Measurements from ENCODE around the gene LTV1.

Gene LTV1

GRCh38 chr6:143885116-143885515, 42.0 kb downstream of the LTV1 start:
- DNase-seq (ENCODE audit: low read depth in 2 of 2): no peak

GRCh38 chr6:143894655-143895054, 51.5 kb downstream of the LTV1 start:
- no peak for DNase-seq (ENCODE audit: low read depth in 2 of 2)

- no peak for DNase-seq (ENCODE audit: low read depth in 2 of 2)
These were observed 53.2 kb downstream of the LTV1 start for GRCh38 chr6:143896126-143896860.

GRCh38 chr6:143900358-143900757, 57.2 kb downstream of the LTV1 start:
- no peak for DNase-seq (ENCODE audit: low read depth in 2 of 2)

- no peak for DNase-seq (ENCODE audit: low read depth in 2 of 2)
These were observed 59.0 kb downstream of the LTV1 start for GRCh38 chr6:143901885-143902750.

- DNase-seq (ENCODE audit: low read depth in 2 of 2): no peak
These were observed 59.7 kb downstream of the LTV1 start for GRCh38 chr6:143902827-143903226.

GRCh38 chr6:143911028-143911427, 67.9 kb downstream of the LTV1 start:
- DNase-seq (ENCODE audit: low read depth in 2 of 2): no peak

- no peak for DNase-seq (ENCODE audit: low read depth in 2 of 2)
These were observed 69.5 kb downstream of the LTV1 start for GRCh38 chr6:143912671-143913070.
